ENCODE results near the gene MTCH1. TPM values are rescaled to one million over a fixed set of nuclear protein-coding genes. Genes with fewer than 3 reads are reported as not detected.

Gene MTCH1
- total RNA-seq, 2 donors from 2014 or later = 160 to 197 TPM

DNA sequence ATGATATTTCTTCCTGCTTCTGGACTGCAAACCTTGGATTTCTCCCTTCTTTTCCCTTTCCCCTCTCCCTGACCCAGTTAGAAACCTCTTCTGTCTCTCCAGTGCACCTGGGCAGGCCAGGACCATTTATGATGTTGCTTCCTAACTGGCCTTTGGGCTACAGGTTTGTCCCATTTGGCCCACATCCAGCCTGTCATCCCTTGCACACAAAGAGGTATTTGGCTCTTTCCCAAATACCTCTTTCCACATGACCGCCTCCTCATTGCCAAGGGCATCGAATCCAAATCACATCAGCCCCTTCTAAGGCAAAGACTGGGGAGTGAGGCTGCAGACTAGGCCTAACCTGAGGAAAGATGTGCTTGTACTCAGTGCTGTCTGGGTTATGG lies 33.1 kb upstream of the MTCH1 start:
- H3K27ac ChIP-seq = no peak overlapping the region
- H3K9me3 ChIP-seq = no peaks in the 10 kb centered on the region
- H3K4me3 ChIP-seq = no peak overlapping the region
- no peaks in the 10 kb centered on the region for H3K27me3 ChIP-seq
- TF ChIP-seq, protein P1, sequence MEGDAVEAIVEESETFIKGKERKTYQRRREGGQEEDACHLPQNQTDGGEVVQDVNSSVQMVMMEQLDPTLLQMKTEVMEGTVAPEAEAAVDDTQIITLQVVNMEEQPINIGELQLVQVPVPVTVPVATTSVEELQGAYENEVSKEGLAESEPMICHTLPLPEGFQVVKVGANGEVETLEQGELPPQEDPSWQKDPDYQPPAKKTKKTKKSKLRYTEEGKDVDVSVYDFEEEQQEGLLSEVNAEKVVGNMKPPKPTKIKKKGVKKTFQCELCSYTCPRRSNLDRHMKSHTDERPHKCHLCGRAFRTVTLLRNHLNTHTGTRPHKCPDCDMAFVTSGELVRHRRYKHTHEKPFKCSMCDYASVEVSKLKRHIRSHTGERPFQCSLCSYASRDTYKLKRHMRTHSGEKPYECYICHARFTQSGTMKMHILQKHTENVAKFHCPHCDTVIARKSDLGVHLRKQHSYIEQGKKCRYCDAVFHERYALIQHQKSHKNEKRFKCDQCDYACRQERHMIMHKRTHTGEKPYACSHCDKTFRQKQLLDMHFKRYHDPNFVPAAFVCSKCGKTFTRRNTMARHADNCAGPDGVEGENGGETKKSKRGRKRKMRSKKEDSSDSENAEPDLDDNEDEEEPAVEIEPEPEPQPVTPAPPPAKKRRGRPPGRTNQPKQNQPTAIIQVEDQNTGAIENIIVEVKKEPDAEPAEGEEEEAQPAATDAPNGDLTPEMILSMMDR (IDR thresholded peaks at IDR 0.05) = no peak
- no peak for DNase-seq
- H3K36me3 ChIP-seq = no peaks in the 10 kb centered on the region
- no peaks in the 10 kb centered on the region for H3K4me1 ChIP-seq
- H3K9ac ChIP-seq (ENCODE audit: low read depth in 2 of 2, low read length in 2 of 2) = no peak overlapping the region
- intact Hi-C loops (cut with DNase I) = loop anchor here (2.0 kb wide), 2 partner anchors 134 to 252 kb away; partner anchors contain the start of gene C6orf89

GRCh38 chr6:37018198-37019064 lies 32.4 kb upstream of the MTCH1 start:
- H3K9ac ChIP-seq (ENCODE audit: low read depth in 2 of 2, low read length in 2 of 2) = no peak overlapping the region
- H3K36me3 ChIP-seq = no peaks in the 10 kb centered on the region
- no peak overlapping the region for H3K4me3 ChIP-seq
- no peak overlapping the region for H3K27ac ChIP-seq
- no peaks in the 10 kb centered on the region for H3K4me1 ChIP-seq
- no peaks in the 10 kb centered on the region for H3K9me3 ChIP-seq
- intact Hi-C loops (cut with DNase I) = loop anchor here (2.0 kb wide), 2 partner anchors 134 to 252 kb away; partner anchors contain the start of gene C6orf89
- peak; percentile 92 for DNase-seq
- TF ChIP-seq, protein P1 (IDR thresholded peaks at IDR 0.05) = peak; percentile 79
- H3K27me3 ChIP-seq = no peaks in the 10 kb centered on the region

DNA sequence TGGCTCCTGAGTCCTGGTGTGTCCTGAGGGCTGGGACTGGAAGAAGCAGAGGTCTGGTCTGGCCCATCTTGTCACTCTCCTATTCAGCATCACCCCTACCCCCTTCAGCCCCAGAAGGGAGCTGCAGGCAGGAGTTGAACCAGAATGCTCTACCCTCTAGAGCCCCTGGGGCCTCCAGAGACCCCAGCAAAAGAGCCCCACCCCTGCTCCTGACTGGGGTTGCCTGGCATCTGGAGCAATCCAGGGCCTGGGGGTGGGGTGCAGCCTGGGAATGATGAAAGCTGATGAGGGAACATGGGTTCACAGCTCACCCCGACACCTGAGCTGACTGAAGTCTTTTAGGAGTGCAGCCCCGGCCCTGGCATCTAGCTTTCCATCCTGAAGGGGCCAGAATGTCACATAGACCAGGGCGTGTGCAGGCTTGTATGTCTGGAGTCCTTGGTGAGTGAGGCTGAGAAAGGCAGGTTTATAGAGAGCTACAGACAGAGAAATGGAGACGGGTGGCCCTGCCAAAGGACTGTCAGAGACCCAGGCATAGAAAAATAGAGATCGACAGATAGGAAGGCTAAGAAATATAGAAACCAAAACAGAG lies 31.7 kb upstream of the MTCH1 start:
- Histone ChIP-seq H3K9me3 (no peaks in the 10 kb centered on the region), H3K4me3 (no peak overlapping the region), H3K27ac (no peak overlapping the region), H3K4me1 (no peaks in the 10 kb centered on the region), H3K27me3 (no peaks in the 10 kb centered on the region), H3K36me3 (no peaks in the 10 kb centered on the region), H3K9ac (ENCODE audit: low read depth in 2 of 2, low read length in 2 of 2) (peak overlapping the region in 1 of 2 donors; percentile 24)
- TF ChIP-seq, protein P1 (IDR thresholded peaks at IDR 0.05) = no peak
- no peak for DNase-seq
- intact Hi-C loops (cut with DNase I) = loop anchor here (2.0 kb wide), 2 partner anchors 133 to 251 kb away; partner anchors contain the start of gene C6orf89

DNA sequence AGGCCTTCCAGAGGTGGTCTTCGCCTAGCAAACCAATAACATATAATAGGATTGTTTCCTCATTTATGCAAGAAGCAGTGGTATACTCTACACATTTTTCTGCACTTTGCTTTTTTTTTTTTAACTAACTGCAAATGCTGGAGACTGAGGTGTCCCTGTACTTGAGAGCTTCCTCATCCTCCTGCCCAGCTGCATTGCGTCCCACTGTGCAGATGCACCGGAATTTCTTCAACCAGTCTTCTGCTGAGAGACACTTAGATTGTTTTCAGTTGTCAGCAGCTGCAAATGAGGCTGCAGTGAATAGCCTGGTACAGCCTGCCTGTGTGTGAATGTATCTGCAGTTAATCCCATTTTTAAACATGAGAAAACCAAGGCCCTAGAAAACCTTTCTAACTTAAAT lies 31.0 kb upstream of the MTCH1 start:
- intact Hi-C loops (cut with DNase I) = no loop called here
- no peak for DNase-seq
- no peak overlapping the region for H3K9ac ChIP-seq (ENCODE audit: low read depth in 2 of 2, low read length in 2 of 2)
- H3K9me3 ChIP-seq = no peaks in the 10 kb centered on the region
- no peak overlapping the region for H3K27ac ChIP-seq
- TF ChIP-seq, protein P1 (IDR thresholded peaks at IDR 0.05) = no peak
- H3K27me3 ChIP-seq = no peaks in the 10 kb centered on the region
- no peak overlapping the region for H3K4me3 ChIP-seq
- no peaks in the 10 kb centered on the region for H3K36me3 ChIP-seq
- no peaks in the 10 kb centered on the region for H3K4me1 ChIP-seq

DNA sequence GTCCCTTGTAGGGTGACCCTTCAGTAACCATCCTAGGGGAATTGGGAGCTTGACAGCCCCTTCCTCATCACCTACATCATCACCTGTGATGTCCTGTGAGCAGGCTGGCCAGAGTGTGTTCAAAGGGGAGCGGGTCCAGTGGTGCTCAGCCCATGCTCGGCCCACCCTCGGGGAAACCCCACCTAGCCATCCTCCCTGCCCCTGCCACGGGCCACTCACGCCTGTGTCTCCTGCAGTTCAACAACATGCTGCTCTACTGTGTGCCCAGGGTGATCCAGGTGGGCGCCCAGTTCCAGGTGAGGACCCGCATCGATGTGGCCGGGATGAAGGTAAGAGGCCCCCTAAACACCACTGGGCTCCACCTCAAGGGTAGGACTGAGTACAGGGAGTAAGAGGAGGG lies 29.5 kb upstream of the MTCH1 start:
- no peak for DNase-seq
- H3K4me3 ChIP-seq = no peak overlapping the region
- H3K9ac ChIP-seq (ENCODE audit: low read depth in 2 of 2, low read length in 2 of 2) = no peak overlapping the region
- no peaks in the 10 kb centered on the region for H3K9me3 ChIP-seq
- H3K27me3 ChIP-seq = no peaks in the 10 kb centered on the region
- TF ChIP-seq, protein P1 (IDR thresholded peaks at IDR 0.05) = no peak
- H3K36me3 ChIP-seq = no peaks in the 10 kb centered on the region
- H3K27ac ChIP-seq = no peak overlapping the region
- intact Hi-C loops (cut with DNase I) = no loop called here
- H3K4me1 ChIP-seq = no peaks in the 10 kb centered on the region

Measured in colonic mucosa (tissue), 4 donors.